ENCODE measurements around the gene MTCH2.

- TF ChIP-seq CTCF (conservative IDR thresholded peaks at IDR 0.05 in 1 of 2, IDR thresholded peaks at IDR 0.05 in 1 of 2; ENCODE audit: extremely low read depth in 1 of 2, insufficient read depth in 1 of 2, low read depth in 1 of 2, low read length in 2 of 2) (no peak), EZH2 (IDR thresholded peaks at IDR 0.05; ENCODE audit: borderline replicate concordance, low read length) (no peak)
Measured at GRCh38 chr11:47615249-47615648, 27.1 kb downstream of the MTCH2 start.
